ENCODE results near the gene PPM1A. TPM values are rescaled to one million over a fixed set of nuclear protein-coding genes. Genes with fewer than 3 reads are reported as not detected.

The PPM1A gene
- 10 to 100 TPM; 21.3 to 25.4 TPM for polyA plus RNA-seq

GRCh38 chr14:60248697-60249318 is at the start of gene PPM1A:
Gene PPM1A, plus strand, starts transcription at chr14:60249221. Its CDS starts 33,483 bp downstream, at chr14:60282704.
- no peaks in the 10 kb centered on the region for H3K4me1 ChIP-seq (ENCODE audit: control insufficient read depth in 2 of 2, insufficient read depth in 2 of 2, low read length in 1 of 2)
- no peaks in the 10 kb centered on the region for H3K36me3 ChIP-seq (ENCODE audit: control insufficient read depth in 2 of 2, insufficient read depth in 2 of 2, low read length in 1 of 2)
- H3K9me3 ChIP-seq (ENCODE audit: control insufficient read depth in 2 of 2, insufficient read depth in 1 of 2, low read depth in 1 of 2, low read length in 1 of 2): no peaks in the 10 kb centered on the region
- H3K27ac ChIP-seq (ENCODE audit: low read depth in 2 of 2, low read length in 1 of 2): peak within 1 kb of the TSS; percentile 99
- 0% methylated on average over 29 to 74 of the region's 74 CpGs for WGBS, 2 donors
- H3K27me3 ChIP-seq (ENCODE audit: control insufficient read depth in 1 of 2, insufficient read depth in 2 of 2, low read length in 2 of 2): no peaks in the 10 kb centered on the region
- peak within 1 kb of the TSS; percentile 86 to 94 for H3K4me3 ChIP-seq (ENCODE audit: low read depth in 1 of 2, low read length in 2 of 2)

GRCh38 chr14:60199321-60199720 is 49.7 kb upstream of the PPM1A start:
- H3K27me3 ChIP-seq (ENCODE audit: control insufficient read depth in 1 of 2, insufficient read depth in 2 of 2, low read length in 2 of 2): no peaks in the 10 kb centered on the region
- peaks cover 0 to 3% of the 10 kb centered on the region in 2 donors for H3K9me3 ChIP-seq (ENCODE audit: control insufficient read depth in 2 of 2, insufficient read depth in 1 of 2, low read depth in 1 of 2, low read length in 1 of 2)
- H3K4me1 ChIP-seq (ENCODE audit: control insufficient read depth in 2 of 2, insufficient read depth in 2 of 2, low read length in 1 of 2): no peaks in the 10 kb centered on the region
- H3K27ac ChIP-seq (ENCODE audit: low read depth in 2 of 2, low read length in 1 of 2): no peak overlapping the region
- no peak overlapping the region for H3K4me3 ChIP-seq (ENCODE audit: low read depth in 1 of 2, low read length in 2 of 2)
- no peaks in the 10 kb centered on the region for H3K36me3 ChIP-seq (ENCODE audit: control insufficient read depth in 2 of 2, insufficient read depth in 2 of 2, low read length in 1 of 2)

- Histone ChIP-seq H3K27me3 (ENCODE audit: control insufficient read depth in 1 of 2, insufficient read depth in 2 of 2, low read length in 2 of 2) (no peaks in the 10 kb centered on the region), H3K27ac (ENCODE audit: low read depth in 2 of 2, low read length in 1 of 2) (no peak overlapping the region), H3K4me1 (ENCODE audit: control insufficient read depth in 2 of 2, insufficient read depth in 2 of 2, low read length in 1 of 2) (no peaks in the 10 kb centered on the region), H3K4me3 (ENCODE audit: low read depth in 1 of 2, low read length in 2 of 2) (no peak overlapping the region), H3K9me3 (ENCODE audit: control insufficient read depth in 2 of 2, insufficient read depth in 1 of 2, low read depth in 1 of 2, low read length in 1 of 2) (no peaks in the 10 kb centered on the region), H3K36me3 (ENCODE audit: control insufficient read depth in 2 of 2, insufficient read depth in 2 of 2, low read length in 1 of 2) (no peaks in the 10 kb centered on the region)
- WGBS, 2 donors: 43 to 51% methylated on average over 8 of the region's 8 CpGs
Measured at GRCh38 chr14:60204104-60204842, 44.7 kb upstream of the PPM1A start.

GRCh38 chr14:60204843-60205774 is 43.9 kb upstream of the PPM1A start:
- H3K36me3 ChIP-seq (ENCODE audit: control insufficient read depth in 2 of 2, insufficient read depth in 2 of 2, low read length in 1 of 2): no peaks in the 10 kb centered on the region
- H3K9me3 ChIP-seq (ENCODE audit: control insufficient read depth in 2 of 2, insufficient read depth in 1 of 2, low read depth in 1 of 2, low read length in 1 of 2): no peaks in the 10 kb centered on the region
- H3K27ac ChIP-seq (ENCODE audit: low read depth in 2 of 2, low read length in 1 of 2): no peak overlapping the region
- 60 to 61% methylated on average over 6 of the region's 6 CpGs for WGBS, 2 donors
- H3K4me1 ChIP-seq (ENCODE audit: control insufficient read depth in 2 of 2, insufficient read depth in 2 of 2, low read length in 1 of 2): no peaks in the 10 kb centered on the region
- H3K27me3 ChIP-seq (ENCODE audit: control insufficient read depth in 1 of 2, insufficient read depth in 2 of 2, low read length in 2 of 2): no peaks in the 10 kb centered on the region
- no peak overlapping the region for H3K4me3 ChIP-seq (ENCODE audit: low read depth in 1 of 2, low read length in 2 of 2)

- no peaks in the 10 kb centered on the region for H3K4me1 ChIP-seq (ENCODE audit: control insufficient read depth in 2 of 2, insufficient read depth in 2 of 2, low read length in 1 of 2)
- no peak overlapping the region for H3K4me3 ChIP-seq (ENCODE audit: low read depth in 1 of 2, low read length in 2 of 2)
- no peaks in the 10 kb centered on the region for H3K9me3 ChIP-seq (ENCODE audit: control insufficient read depth in 2 of 2, insufficient read depth in 1 of 2, low read depth in 1 of 2, low read length in 1 of 2)
- 70 to 80% methylated on average over 7 of the region's 7 CpGs for WGBS, 2 donors
- H3K36me3 ChIP-seq (ENCODE audit: control insufficient read depth in 2 of 2, insufficient read depth in 2 of 2, low read length in 1 of 2): no peaks in the 10 kb centered on the region
- no peaks in the 10 kb centered on the region for H3K27me3 ChIP-seq (ENCODE audit: control insufficient read depth in 1 of 2, insufficient read depth in 2 of 2, low read length in 2 of 2)
- no peak overlapping the region for H3K27ac ChIP-seq (ENCODE audit: low read depth in 2 of 2, low read length in 1 of 2)
Measured at GRCh38 chr14:60206249-60206670, 42.8 kb upstream of the PPM1A start.

GRCh38 chr14:60206837-60207533 is 42.0 kb upstream of the PPM1A start:
- Histone ChIP-seq H3K4me3 (ENCODE audit: low read depth in 1 of 2, low read length in 2 of 2) (no peak overlapping the region), H3K4me1 (ENCODE audit: control insufficient read depth in 2 of 2, insufficient read depth in 2 of 2, low read length in 1 of 2) (no peaks in the 10 kb centered on the region), H3K27me3 (ENCODE audit: control insufficient read depth in 1 of 2, insufficient read depth in 2 of 2, low read length in 2 of 2) (no peaks in the 10 kb centered on the region), H3K9me3 (ENCODE audit: control insufficient read depth in 2 of 2, insufficient read depth in 1 of 2, low read depth in 1 of 2, low read length in 1 of 2) (no peaks in the 10 kb centered on the region), H3K27ac (ENCODE audit: low read depth in 2 of 2, low read length in 1 of 2) (no peak overlapping the region), H3K36me3 (ENCODE audit: control insufficient read depth in 2 of 2, insufficient read depth in 2 of 2, low read length in 1 of 2) (no peaks in the 10 kb centered on the region)
- WGBS, 2 donors: 82 to 83% methylated on average over 6 of the region's 6 CpGs

GRCh38 chr14:60210703-60211102 is 38.3 kb upstream of the PPM1A start:
- H3K4me3 ChIP-seq (ENCODE audit: low read depth in 1 of 2, low read length in 2 of 2): no peak overlapping the region
- H3K27ac ChIP-seq (ENCODE audit: low read depth in 2 of 2, low read length in 1 of 2): no peak overlapping the region
- H3K27me3 ChIP-seq (ENCODE audit: control insufficient read depth in 1 of 2, insufficient read depth in 2 of 2, low read length in 2 of 2): no peaks in the 10 kb centered on the region
- no peaks in the 10 kb centered on the region for H3K4me1 ChIP-seq (ENCODE audit: control insufficient read depth in 2 of 2, insufficient read depth in 2 of 2, low read length in 1 of 2)
- H3K9me3 ChIP-seq (ENCODE audit: control insufficient read depth in 2 of 2, insufficient read depth in 1 of 2, low read depth in 1 of 2, low read length in 1 of 2): no peaks in the 10 kb centered on the region
- 47 to 59% methylated on average over 1 of the region's 1 CpG for WGBS, 2 donors
- no peaks in the 10 kb centered on the region for H3K36me3 ChIP-seq (ENCODE audit: control insufficient read depth in 2 of 2, insufficient read depth in 2 of 2, low read length in 1 of 2)

GRCh38 chr14:60211153-60211552 is 37.9 kb upstream of the PPM1A start:
- H3K4me3 ChIP-seq (ENCODE audit: low read depth in 1 of 2, low read length in 2 of 2): no peak overlapping the region
- H3K27ac ChIP-seq (ENCODE audit: low read depth in 2 of 2, low read length in 1 of 2): no peak overlapping the region
- H3K4me1 ChIP-seq (ENCODE audit: control insufficient read depth in 2 of 2, insufficient read depth in 2 of 2, low read length in 1 of 2): no peaks in the 10 kb centered on the region
- H3K27me3 ChIP-seq (ENCODE audit: control insufficient read depth in 1 of 2, insufficient read depth in 2 of 2, low read length in 2 of 2): no peaks in the 10 kb centered on the region
- H3K36me3 ChIP-seq (ENCODE audit: control insufficient read depth in 2 of 2, insufficient read depth in 2 of 2, low read length in 1 of 2): no peaks in the 10 kb centered on the region
- 91 to 93% methylated on average over 3 of the region's 3 CpGs for WGBS, 2 donors
- no peaks in the 10 kb centered on the region for H3K9me3 ChIP-seq (ENCODE audit: control insufficient read depth in 2 of 2, insufficient read depth in 1 of 2, low read depth in 1 of 2, low read length in 1 of 2)

Data from esophagus (tissue), 2 donors.